ENCODE data around the gene ZNF548.

ZNF548 gene

DNA sequence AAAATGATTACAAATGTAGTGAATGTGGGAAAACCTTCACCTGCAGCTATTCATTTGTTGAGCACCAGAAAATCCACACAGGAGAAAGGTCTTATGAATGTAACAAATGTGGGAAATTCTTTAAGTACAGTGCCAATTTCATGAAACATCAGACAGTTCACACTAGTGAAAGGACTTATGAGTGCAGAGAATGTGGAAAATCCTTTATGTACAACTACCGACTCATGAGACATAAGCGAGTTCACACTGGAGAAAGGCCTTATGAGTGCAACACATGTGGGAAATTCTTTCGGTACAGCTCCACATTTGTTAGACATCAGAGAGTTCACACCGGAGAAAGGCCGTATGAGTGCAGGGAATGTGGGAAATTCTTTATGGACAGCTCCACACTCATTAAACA, 9.2 kb downstream of the ZNF548 start:
- H3K79me2 ChIP-seq (ENCODE audit: control insufficient read depth, insufficient read depth, low read length, unreplicated experiment): no peaks in the 10 kb centered on the region
- no peaks in the 10 kb centered on the region for H3K27me3 ChIP-seq (ENCODE audit: insufficient read depth, low read length)
- H2AFZ ChIP-seq (ENCODE audit: low read length, unreplicated experiment): no peak overlapping the region
- no peaks in the 10 kb centered on the region for H3K4me1 ChIP-seq (ENCODE audit: control insufficient read depth, insufficient read depth, low read length, unreplicated experiment)
- no peak overlapping the region for H3K27ac ChIP-seq (ENCODE audit: low read depth, low read length)
- no peak overlapping the region for H3K4me3 ChIP-seq (ENCODE audit: low read depth, low read length)
- H3K36me3 ChIP-seq (ENCODE audit: insufficient read depth, low read length): peaks cover 44% of the 10 kb centered on the region

DNA sequence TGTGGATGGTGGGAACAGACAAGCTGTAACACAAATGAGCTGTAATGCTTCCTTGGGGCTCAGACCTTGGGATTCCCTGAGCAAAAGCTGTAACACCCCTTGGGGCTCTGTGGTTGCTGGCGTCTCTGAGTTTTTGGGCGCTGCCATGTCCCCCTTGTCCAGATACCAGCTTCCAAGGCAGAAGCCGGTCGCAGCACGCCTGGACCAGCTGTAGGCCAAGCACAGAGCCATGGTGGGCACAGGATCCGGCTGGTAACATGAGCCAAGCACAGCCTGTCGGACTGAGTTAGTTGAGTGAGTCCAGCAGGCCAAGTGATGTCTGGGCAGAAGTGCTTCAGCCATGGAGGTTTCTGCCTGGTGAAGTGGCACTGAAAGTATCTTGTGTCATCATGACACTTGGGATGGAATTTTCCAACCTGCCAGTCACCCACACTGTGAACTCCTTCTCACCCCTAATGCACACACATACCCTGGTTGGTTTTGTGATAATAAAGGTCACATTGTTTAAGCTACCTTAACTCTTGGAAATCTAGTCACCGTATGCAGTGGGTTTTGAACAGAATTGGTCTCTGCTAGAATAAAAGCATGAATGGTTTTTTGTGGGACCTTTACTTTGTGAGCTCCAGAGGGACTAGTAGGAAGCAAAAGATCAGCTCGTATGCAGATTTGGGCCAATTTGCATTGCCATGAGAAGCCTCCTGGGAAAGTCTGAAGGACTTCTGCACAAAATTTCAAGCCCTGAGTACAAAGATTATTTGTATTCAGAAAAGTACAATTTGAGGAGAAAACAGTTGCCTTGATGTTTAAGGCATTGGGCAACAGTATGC, 14.3 kb downstream of the ZNF548 start:
- H2AFZ ChIP-seq (ENCODE audit: low read length, unreplicated experiment): no peak overlapping the region
- no peak overlapping the region for H3K4me3 ChIP-seq (ENCODE audit: low read depth, low read length)
- H3K36me3 ChIP-seq (ENCODE audit: insufficient read depth, low read length): peaks cover 12% of the 10 kb centered on the region
- H3K79me2 ChIP-seq (ENCODE audit: control insufficient read depth, insufficient read depth, low read length, unreplicated experiment): no peaks in the 10 kb centered on the region
- no peaks in the 10 kb centered on the region for H3K27me3 ChIP-seq (ENCODE audit: insufficient read depth, low read length)
- no peaks in the 10 kb centered on the region for H3K4me1 ChIP-seq (ENCODE audit: control insufficient read depth, insufficient read depth, low read length, unreplicated experiment)
- H3K27ac ChIP-seq (ENCODE audit: low read depth, low read length): no peak overlapping the region

DNA sequence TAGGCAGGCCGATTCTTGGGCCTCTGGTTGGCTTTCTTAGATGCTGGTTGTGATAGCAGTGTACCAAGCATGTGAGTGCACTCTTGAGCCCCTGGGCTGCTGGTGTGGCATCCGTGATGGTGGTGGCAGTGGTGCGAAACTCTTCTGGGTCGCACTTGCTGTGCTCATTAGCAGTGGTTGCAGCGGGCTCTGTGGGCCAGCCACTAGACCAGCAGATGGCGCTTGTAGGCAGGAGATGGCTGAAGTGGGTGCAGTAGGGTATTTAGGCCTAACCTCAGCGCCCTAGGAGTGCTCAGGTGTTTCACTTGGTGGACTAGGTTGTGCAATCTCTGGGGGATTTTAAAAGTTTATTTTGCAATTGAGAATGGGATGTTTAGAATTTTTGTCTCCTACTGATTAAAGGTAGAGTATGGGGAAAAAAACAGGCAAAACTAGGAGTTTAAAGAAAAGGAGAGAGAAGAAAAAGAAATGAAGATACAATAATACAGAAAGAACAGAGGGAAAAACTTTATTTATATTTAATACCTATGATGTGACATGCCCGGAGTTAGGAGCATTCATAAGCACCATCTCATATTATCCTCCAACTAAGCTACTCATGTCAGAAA, 17.0 kb downstream of the ZNF548 start:
- Histone ChIP-seq H3K36me3 (ENCODE audit: insufficient read depth, low read length) (no peaks in the 10 kb centered on the region), H3K79me2 (ENCODE audit: control insufficient read depth, insufficient read depth, low read length, unreplicated experiment) (peaks cover 2% of the 10 kb centered on the region), H3K4me3 (ENCODE audit: low read depth, low read length) (no peak overlapping the region), H3K4me1 (ENCODE audit: control insufficient read depth, insufficient read depth, low read length, unreplicated experiment) (no peaks in the 10 kb centered on the region), H3K27me3 (ENCODE audit: insufficient read depth, low read length) (no peaks in the 10 kb centered on the region), H3K27ac (ENCODE audit: low read depth, low read length) (no peak overlapping the region), H2AFZ (ENCODE audit: low read length, unreplicated experiment) (no peak overlapping the region)

DNA sequence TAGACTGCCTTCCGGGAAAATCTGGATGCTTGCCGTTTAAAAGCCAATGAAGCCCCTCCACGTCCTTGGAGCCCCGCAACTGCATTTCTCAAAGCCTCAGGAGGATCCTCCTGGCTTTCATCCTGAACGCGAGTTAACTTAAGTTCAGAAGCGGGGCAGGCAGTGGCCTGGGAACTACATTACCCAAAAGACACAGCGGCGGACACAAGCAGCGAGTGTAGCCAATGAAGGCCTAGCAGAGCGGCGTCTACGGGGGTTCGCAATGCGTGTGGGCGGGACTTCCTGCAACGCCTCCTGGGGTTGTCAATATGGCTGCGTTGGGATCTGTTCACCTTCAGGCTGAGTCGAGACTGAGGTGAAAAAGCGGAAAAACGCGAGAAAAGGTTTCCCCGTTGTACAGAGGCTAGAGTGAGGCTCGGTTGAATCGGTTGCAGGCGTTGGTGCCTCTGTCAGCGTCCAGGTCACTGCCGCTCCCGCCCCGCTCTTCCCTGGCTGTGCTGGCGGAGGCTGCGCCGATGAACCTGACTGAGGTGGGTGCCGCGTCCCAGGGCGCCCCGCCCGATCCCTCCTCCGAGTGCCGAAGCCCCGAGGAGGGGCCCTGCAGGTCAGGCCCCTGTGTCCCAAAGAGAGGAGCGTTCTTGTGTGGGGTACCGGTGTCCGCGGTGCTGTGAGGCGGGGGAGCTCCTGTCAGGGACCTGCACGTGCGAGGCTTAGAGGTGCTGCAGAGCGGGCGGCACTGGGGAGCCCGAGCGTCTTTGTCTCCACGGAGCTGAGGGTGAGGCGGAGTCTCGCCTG, 21.4 kb downstream of the ZNF548 start, which contains the start of gene ZNF17:
Gene ZNF17 (plus strand): TSS at position 285 of the 795 bp plus-strand sequence. CDS start 2,455 bp downstream, outside the sequence.
- Histone ChIP-seq H2AFZ (ENCODE audit: low read length, unreplicated experiment) (peak within 1 kb of the TSS; percentile 94), H3K27ac (ENCODE audit: low read depth, low read length) (no peak within 1 kb of the TSS), H3K79me2 (ENCODE audit: control insufficient read depth, insufficient read depth, low read length, unreplicated experiment) (peaks cover 11% of the 10 kb centered on the region)

GRCh38 chr19:57419439-57419838, 29.8 kb downstream of the ZNF548 start:
- Histone ChIP-seq H3K4me1 (ENCODE audit: control insufficient read depth, insufficient read depth, low read length, unreplicated experiment) (no peaks in the 10 kb centered on the region), H3K27ac (ENCODE audit: low read depth, low read length) (no peak overlapping the region), H3K4me3 (ENCODE audit: low read depth, low read length) (no peak overlapping the region), H2AFZ (ENCODE audit: low read length, unreplicated experiment) (no peak overlapping the region), H3K36me3 (ENCODE audit: insufficient read depth, low read length) (peaks cover 43% of the 10 kb centered on the region), H3K27me3 (ENCODE audit: insufficient read depth, low read length) (no peaks in the 10 kb centered on the region), H3K79me2 (ENCODE audit: control insufficient read depth, insufficient read depth, low read length, unreplicated experiment) (peaks cover 3% of the 10 kb centered on the region)

More for the DNA sequence above, 21.4 kb downstream of the ZNF548 start, which contains the start of gene ZNF17:
- Histone ChIP-seq H3K27me3 (ENCODE audit: insufficient read depth, low read length) (no peaks in the 10 kb centered on the region), H3K4me3 (ENCODE audit: low read depth, low read length) (peak within 1 kb of the TSS; percentile 96), H3K4me1 (ENCODE audit: control insufficient read depth, insufficient read depth, low read length, unreplicated experiment) (peaks cover 4% of the 10 kb centered on the region), H3K36me3 (ENCODE audit: insufficient read depth, low read length) (no peaks in the 10 kb centered on the region)

DNA sequence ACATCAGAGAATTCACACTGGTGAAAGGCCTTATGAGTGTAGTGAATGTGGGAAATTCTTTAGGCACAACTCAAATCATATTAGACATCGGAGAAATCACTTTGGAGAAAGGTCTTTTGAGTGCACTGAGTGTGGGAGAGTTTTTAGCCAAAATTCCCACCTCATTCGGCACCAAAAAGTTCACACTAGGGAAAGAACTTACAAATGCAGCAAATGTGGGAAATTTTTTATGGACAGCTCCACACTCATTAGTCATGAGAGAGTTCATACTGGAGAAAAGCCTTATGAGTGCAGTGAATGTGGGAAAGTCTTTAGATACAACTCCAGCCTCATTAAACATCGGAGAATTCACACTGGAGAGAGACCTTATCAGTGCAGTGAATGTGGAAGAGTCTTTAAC, 31.4 kb downstream of the ZNF548 start:
- no peak overlapping the region for H2AFZ ChIP-seq (ENCODE audit: low read length, unreplicated experiment)
- peaks cover 2% of the 10 kb centered on the region for H3K79me2 ChIP-seq (ENCODE audit: control insufficient read depth, insufficient read depth, low read length, unreplicated experiment)
- peaks cover 43% of the 10 kb centered on the region for H3K36me3 ChIP-seq (ENCODE audit: insufficient read depth, low read length)

DNA sequence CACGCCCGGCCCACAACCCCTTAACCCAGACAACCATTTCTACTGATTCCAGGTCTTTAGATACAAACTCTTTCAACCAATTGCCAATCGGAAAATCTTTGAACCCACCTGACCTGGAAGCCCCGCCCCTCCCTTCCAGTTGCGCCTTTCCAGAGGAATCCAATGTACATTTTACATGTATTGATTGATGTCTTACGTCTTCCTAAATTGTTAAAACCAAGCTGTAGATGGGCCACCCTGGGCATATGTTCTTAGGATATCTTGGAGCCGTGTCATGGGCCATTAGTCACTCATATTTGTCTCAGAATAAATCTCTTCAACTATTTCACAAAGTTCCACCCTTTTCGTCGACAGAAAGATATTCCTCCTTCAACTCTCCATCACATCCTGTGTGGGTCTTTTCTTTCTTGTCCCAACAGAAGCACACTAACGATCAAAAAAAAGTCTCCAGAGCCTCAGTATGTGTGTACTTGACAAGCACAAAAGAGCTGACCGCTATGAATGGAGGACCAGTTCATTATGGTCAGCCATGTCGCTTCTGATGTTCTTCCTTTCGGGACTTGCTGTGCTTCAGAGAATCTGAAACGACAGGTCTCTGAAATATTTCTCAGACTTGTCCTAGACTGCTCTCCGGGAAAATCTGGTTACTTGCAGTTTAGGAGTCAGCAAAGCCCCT, 44.9 kb downstream of the ZNF548 start:
- Histone ChIP-seq H3K36me3 (ENCODE audit: insufficient read depth, low read length) (no peaks in the 10 kb centered on the region), H3K4me1 (ENCODE audit: control insufficient read depth, insufficient read depth, low read length, unreplicated experiment) (peaks cover 3% of the 10 kb centered on the region), H3K27ac (ENCODE audit: low read depth, low read length) (no peak overlapping the region), H2AFZ (ENCODE audit: low read length, unreplicated experiment) (peak overlapping the region; percentile 96), H3K79me2 (ENCODE audit: control insufficient read depth, insufficient read depth, low read length, unreplicated experiment) (peaks cover 13% of the 10 kb centered on the region), H3K27me3 (ENCODE audit: insufficient read depth, low read length) (no peaks in the 10 kb centered on the region), H3K4me3 (ENCODE audit: low read depth, low read length) (peak overlapping the region; percentile 96)

More for the DNA sequence above, 31.4 kb downstream of the ZNF548 start:
- Histone ChIP-seq H3K27me3 (ENCODE audit: insufficient read depth, low read length) (no peaks in the 10 kb centered on the region), H3K27ac (ENCODE audit: low read depth, low read length) (no peak overlapping the region), H3K4me1 (ENCODE audit: control insufficient read depth, insufficient read depth, low read length, unreplicated experiment) (no peaks in the 10 kb centered on the region), H3K4me3 (ENCODE audit: low read depth, low read length) (no peak overlapping the region)

DNA sequence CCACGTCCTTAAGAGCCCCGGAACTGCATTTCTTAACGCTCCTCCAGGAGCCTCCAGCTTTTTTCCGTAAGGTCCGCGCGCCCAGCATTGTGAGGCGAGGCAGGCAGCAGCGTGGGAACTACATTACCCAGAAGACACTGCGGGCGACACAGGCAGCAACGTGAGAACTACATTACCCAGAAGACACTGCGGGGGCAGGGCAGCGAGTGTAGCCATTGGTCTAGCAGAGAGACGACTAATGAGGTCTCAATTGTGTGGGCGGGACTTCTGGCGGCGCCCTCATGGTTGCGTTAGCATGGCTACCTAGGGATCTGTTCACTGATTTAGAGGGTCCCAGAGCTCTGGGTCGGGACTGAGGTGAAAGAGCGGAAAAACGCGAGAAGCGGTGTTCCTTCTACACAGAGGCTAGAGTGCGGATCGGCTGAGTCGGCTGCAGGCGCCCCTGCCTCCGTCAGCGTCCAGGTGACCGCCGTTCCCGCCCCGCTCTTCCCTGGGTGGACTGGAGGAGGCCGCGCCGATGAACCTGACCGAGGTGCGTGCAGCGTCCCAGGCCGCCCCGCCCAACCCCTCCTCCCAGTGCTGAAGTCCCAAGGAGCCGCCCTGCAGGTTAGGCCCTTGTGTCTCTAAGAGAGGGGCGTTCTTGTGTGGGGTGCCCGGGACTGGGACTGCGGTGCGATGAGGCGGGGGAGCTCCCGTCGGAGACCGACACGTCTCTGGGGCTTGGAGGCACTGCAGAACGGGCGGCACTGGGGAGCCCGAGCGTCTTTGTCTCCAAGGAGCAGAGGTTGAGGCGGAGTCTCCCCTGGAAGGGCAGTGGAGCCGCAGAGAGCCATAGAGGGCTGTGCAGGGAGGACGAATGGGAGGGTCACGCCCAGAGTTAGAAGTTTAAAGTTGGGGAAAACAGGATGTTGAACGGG, 45.7 kb downstream of the ZNF548 start, which contains the start of gene ZNF749:
Gene ZNF749 (plus strand): TSS at position 264 of the 917 bp plus-strand sequence. CDS start 254 bp downstream, at position 518.
- Histone ChIP-seq H3K27me3 (ENCODE audit: insufficient read depth, low read length) (no peaks in the 10 kb centered on the region), H3K79me2 (ENCODE audit: control insufficient read depth, insufficient read depth, low read length, unreplicated experiment) (peaks cover 18% of the 10 kb centered on the region), H3K36me3 (ENCODE audit: insufficient read depth, low read length) (no peaks in the 10 kb centered on the region), H3K4me1 (ENCODE audit: control insufficient read depth, insufficient read depth, low read length, unreplicated experiment) (peaks cover 3% of the 10 kb centered on the region), H2AFZ (ENCODE audit: low read length, unreplicated experiment) (peak within 1 kb of the TSS; percentile 96), H3K4me3 (ENCODE audit: low read depth, low read length) (peak within 1 kb of the TSS; percentile 96), H3K27ac (ENCODE audit: low read depth, low read length) (no peak within 1 kb of the TSS)

DNA sequence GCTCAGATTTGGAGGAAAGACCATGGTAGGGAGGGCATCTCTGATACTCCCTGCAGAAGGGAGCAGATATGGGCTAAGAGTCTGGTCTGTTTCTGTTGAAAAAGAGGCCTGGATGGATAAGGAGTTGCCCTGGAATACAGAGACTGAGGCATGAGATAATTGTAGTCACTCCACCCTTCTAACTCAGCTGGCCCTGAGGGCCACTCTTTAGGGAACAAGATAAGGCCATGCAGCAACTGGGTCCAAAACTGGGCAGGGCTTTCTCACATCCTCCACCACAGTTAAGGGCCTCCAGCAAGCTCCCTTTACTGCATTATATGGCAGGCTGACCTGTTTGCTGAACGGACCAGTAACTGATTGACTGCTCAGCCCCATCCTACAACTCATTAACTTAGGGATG, 46.8 kb downstream of the ZNF548 start:
- Histone ChIP-seq H3K4me1 (ENCODE audit: control insufficient read depth, insufficient read depth, low read length, unreplicated experiment) (peaks cover 3% of the 10 kb centered on the region), H3K79me2 (ENCODE audit: control insufficient read depth, insufficient read depth, low read length, unreplicated experiment) (peaks cover 20% of the 10 kb centered on the region), H3K27ac (ENCODE audit: low read depth, low read length) (no peak overlapping the region), H2AFZ (ENCODE audit: low read length, unreplicated experiment) (no peak overlapping the region), H3K4me3 (ENCODE audit: low read depth, low read length) (peak overlapping the region; percentile 96), H3K36me3 (ENCODE audit: insufficient read depth, low read length) (no peaks in the 10 kb centered on the region), H3K27me3 (ENCODE audit: insufficient read depth, low read length) (no peaks in the 10 kb centered on the region)

All from ACC112 (cell line).